ENCODE data around the gene PLCG2.
"Not testable (repeated sequence)": the region's sequence is repeated elsewhere in the genome, so short reads cannot be mapped to it uniquely, and the experiment has no call there.

The PLCG2 gene

GRCh38 chr16:81938326-81939163 is 159.5 kb downstream of the PLCG2 start:
- DNase-seq (ENCODE audit: low read depth, low spot score), result no peak

- no peak for DNase-seq (ENCODE audit: low read depth, low spot score)
Measured at GRCh38 chr16:81939164-81940056, 160.3 kb downstream of the PLCG2 start.

- DNase-seq (ENCODE audit: low read depth, low spot score), result no peak
Measured at GRCh38 chr16:81940781-81941560, 161.9 kb downstream of the PLCG2 start.

- DNase-seq (ENCODE audit: low read depth, low spot score), result no peak
Measured at GRCh38 chr16:81942007-81942601, 163.0 kb downstream of the PLCG2 start.

- DNase-seq (ENCODE audit: low read depth, low spot score), result no peak
Measured at GRCh38 chr16:81945665-81946064, 166.6 kb downstream of the PLCG2 start.

- DNase-seq (ENCODE audit: low read depth, low spot score), result no peak
Measured at GRCh38 chr16:81946206-81946605, 167.1 kb downstream of the PLCG2 start.

GRCh38 chr16:81951564-81951963 is 172.5 kb downstream of the PLCG2 start:
- DNase-seq (ENCODE audit: low read depth, low spot score), result no peak

GRCh38 chr16:81956213-81956948 is 177.3 kb downstream of the PLCG2 start:
- no peak for DNase-seq (ENCODE audit: low read depth, low spot score)

- no peak for DNase-seq (ENCODE audit: low read depth, low spot score)
Measured at GRCh38 chr16:81964808-81965207, 185.7 kb downstream of the PLCG2 start.

- no peak for DNase-seq (ENCODE audit: low read depth, low spot score)
Measured at GRCh38 chr16:81967358-81967757, 188.3 kb downstream of the PLCG2 start.

GRCh38 chr16:81971853-81972252 is 192.8 kb downstream of the PLCG2 start:
- no peak for DNase-seq (ENCODE audit: low read depth, low spot score)

- no peak for DNase-seq (ENCODE audit: low read depth, low spot score)
Measured at GRCh38 chr16:81973737-81974136, 194.6 kb downstream of the PLCG2 start.

GRCh38 chr16:81975637-81976036 is 196.5 kb downstream of the PLCG2 start:
- DNase-seq (ENCODE audit: low read depth, low spot score), result no peak

- DNase-seq (ENCODE audit: low read depth, low spot score), result not testable (repeated sequence)
Measured at GRCh38 chr16:81977335-81977942, 198.3 kb downstream of the PLCG2 start.

GRCh38 chr16:81987121-81987520 is 208.0 kb downstream of the PLCG2 start:
- DNase-seq (ENCODE audit: low read depth, low spot score), result no peak

- no peak for DNase-seq (ENCODE audit: low read depth, low spot score)
Measured at GRCh38 chr16:81987706-81988105, 208.6 kb downstream of the PLCG2 start.

- DNase-seq (ENCODE audit: low read depth, low spot score), result no peak
Measured at GRCh38 chr16:81992859-81993258, 213.8 kb downstream of the PLCG2 start.

- DNase-seq (ENCODE audit: low read depth, low spot score), result no peak
Measured at GRCh38 chr16:81994485-81994884, 215.4 kb downstream of the PLCG2 start.

- no peak for DNase-seq (ENCODE audit: low read depth, low spot score)
Measured at GRCh38 chr16:81995651-81996050, 216.6 kb downstream of the PLCG2 start.

Data from activated CD4-positive, CD25-positive, alpha-beta regulatory T cell treated with anti-CD3 and anti-CD28 coated beads, Interleukin-2, amount 50 U/mL, for 16 hours (primary cell).